Measurements from ENCODE around the gene COL5A1.

Gene COL5A1

GRCh38 chr9:134601764-134602163 is 39.8 kb upstream of the COL5A1 start:
- in situ Hi-C loops (cut with MboI; ENCODE audit: low sequenced_read_pairs), result no loop called here
- no peak for DNase-seq (ENCODE audit: low spot score in 2 of 2)
- no peaks in the 10 kb centered on the region; the same call in 1 of the 2 replicates for H3K9me3 ChIP-seq
- H3K4me1 ChIP-seq, result no peaks in the 10 kb centered on the region
- H3K27me3 ChIP-seq (ENCODE audit: low read depth), result no peaks in the 10 kb centered on the region
- no peaks in the 10 kb centered on the region for H3K36me3 ChIP-seq (replicated peaks)
- no peak overlapping the region for H3K4me3 ChIP-seq

- in situ Hi-C loops (cut with MboI; ENCODE audit: low sequenced_read_pairs), result no loop called here
- H3K4me3 ChIP-seq, result no peak overlapping the region
These were observed 38.8 kb upstream of the COL5A1 start for GRCh38 chr9:134602547-134603362.

GRCh38 chr9:134604834-134605233 is 36.8 kb upstream of the COL5A1 start:
- in situ Hi-C loops (cut with MboI; ENCODE audit: low sequenced_read_pairs), result no loop called here

More at GRCh38 chr9:134602547-134603362, 38.8 kb upstream of the COL5A1 start:
- Histone ChIP-seq H3K9me3 (no peaks in the 10 kb centered on the region; the same call in 1 of the 2 replicates), H3K36me3 (replicated peaks) (no peaks in the 10 kb centered on the region), H3K27me3 (ENCODE audit: low read depth) (no peaks in the 10 kb centered on the region), H3K4me1 (no peaks in the 10 kb centered on the region)
- no peak for DNase-seq (ENCODE audit: low spot score in 2 of 2)

GRCh38 chr9:134605351-134605965 is 36.1 kb upstream of the COL5A1 start:
- no peaks in the 10 kb centered on the region for H3K4me1 ChIP-seq
- no peak for DNase-seq (ENCODE audit: low spot score in 2 of 2)
- H3K36me3 ChIP-seq (replicated peaks), result no peaks in the 10 kb centered on the region
- no peaks in the 10 kb centered on the region for H3K9me3 ChIP-seq
- no peaks in the 10 kb centered on the region for H3K27me3 ChIP-seq (ENCODE audit: low read depth)
- in situ Hi-C loops (cut with MboI; ENCODE audit: low sequenced_read_pairs), result no loop called here
- no peak overlapping the region for H3K4me3 ChIP-seq

More at GRCh38 chr9:134604834-134605233, 36.8 kb upstream of the COL5A1 start:
- Histone ChIP-seq H3K9me3 (no peaks in the 10 kb centered on the region; the same call in 1 of the 2 replicates), H3K36me3 (replicated peaks) (no peaks in the 10 kb centered on the region), H3K27me3 (ENCODE audit: low read depth) (no peaks in the 10 kb centered on the region), H3K4me3 (no peak overlapping the region), H3K4me1 (no peaks in the 10 kb centered on the region)
- DNase-seq (ENCODE audit: low spot score in 2 of 2), result no peak

GRCh38 chr9:134605966-134606357 is 35.6 kb upstream of the COL5A1 start:
- Histone ChIP-seq H3K9me3 (no peaks in the 10 kb centered on the region), H3K4me1 (no peaks in the 10 kb centered on the region), H3K4me3 (no peak overlapping the region), H3K36me3 (replicated peaks) (no peaks in the 10 kb centered on the region), H3K27me3 (ENCODE audit: low read depth) (no peaks in the 10 kb centered on the region)
- in situ Hi-C loops (cut with MboI; ENCODE audit: low sequenced_read_pairs), result no loop called here
- DNase-seq (ENCODE audit: low spot score in 2 of 2), result no peak

GRCh38 chr9:134606951-134607731 is 34.5 kb upstream of the COL5A1 start:
- H3K9me3 ChIP-seq, result no peaks in the 10 kb centered on the region
- no peaks in the 10 kb centered on the region for H3K36me3 ChIP-seq (replicated peaks)
- in situ Hi-C loops (cut with MboI; ENCODE audit: low sequenced_read_pairs), result no loop called here
- DNase-seq (ENCODE audit: low spot score in 2 of 2), result no peak
- no peak overlapping the region for H3K4me3 ChIP-seq
- no peaks in the 10 kb centered on the region for H3K4me1 ChIP-seq
- no peaks in the 10 kb centered on the region for H3K27me3 ChIP-seq (ENCODE audit: low read depth)

- no peak for DNase-seq (ENCODE audit: low spot score in 2 of 2)
- in situ Hi-C loops (cut with MboI; ENCODE audit: low sequenced_read_pairs), result no loop called here
These were observed 33.6 kb upstream of the COL5A1 start for GRCh38 chr9:134607971-134608370.

GRCh38 chr9:134611046-134611445 is 30.6 kb upstream of the COL5A1 start:
- H3K9me3 ChIP-seq, result no peaks in the 10 kb centered on the region
- no peak overlapping the region for H3K4me3 ChIP-seq
- no peaks in the 10 kb centered on the region for H3K27me3 ChIP-seq (ENCODE audit: low read depth)
- no peaks in the 10 kb centered on the region for H3K36me3 ChIP-seq (replicated peaks)
- in situ Hi-C loops (cut with MboI; ENCODE audit: low sequenced_read_pairs), result no loop called here
- no peaks in the 10 kb centered on the region for H3K4me1 ChIP-seq
- DNase-seq (ENCODE audit: low spot score in 2 of 2), result no peak

More at GRCh38 chr9:134607971-134608370, 33.6 kb upstream of the COL5A1 start:
- no peaks in the 10 kb centered on the region for H3K36me3 ChIP-seq (replicated peaks)
- H3K4me1 ChIP-seq, result no peaks in the 10 kb centered on the region
- no peaks in the 10 kb centered on the region for H3K9me3 ChIP-seq
- H3K4me3 ChIP-seq, result no peak overlapping the region
- no peaks in the 10 kb centered on the region for H3K27me3 ChIP-seq (ENCODE audit: low read depth)

- in situ Hi-C loops (cut with MboI; ENCODE audit: low sequenced_read_pairs), result no loop called here
- no peak for DNase-seq (ENCODE audit: low spot score in 2 of 2)
- Histone ChIP-seq H3K4me1 (no peaks in the 10 kb centered on the region), H3K4me3 (no peak overlapping the region), H3K36me3 (replicated peaks) (no peaks in the 10 kb centered on the region), H3K27me3 (ENCODE audit: low read depth) (no peaks in the 10 kb centered on the region), H3K9me3 (no peaks in the 10 kb centered on the region; the same call in 1 of the 2 replicates)
These were observed 29.3 kb upstream of the COL5A1 start for GRCh38 chr9:134612309-134612708.

- in situ Hi-C loops (cut with MboI; ENCODE audit: low sequenced_read_pairs), result no loop called here
- no peak for DNase-seq (ENCODE audit: low spot score in 2 of 2)
- Histone ChIP-seq H3K4me3 (no peak overlapping the region), H3K4me1 (no peaks in the 10 kb centered on the region), H3K9me3 (no peaks in the 10 kb centered on the region; the same call in 1 of the 2 replicates), H3K36me3 (replicated peaks) (no peaks in the 10 kb centered on the region), H3K27me3 (ENCODE audit: low read depth) (no peaks in the 10 kb centered on the region)
These were observed 28.9 kb upstream of the COL5A1 start for GRCh38 chr9:134612715-134613114.

GRCh38 chr9:134614256-134614655 is 27.3 kb upstream of the COL5A1 start:
- no peak for DNase-seq (ENCODE audit: low spot score in 2 of 2)
- Histone ChIP-seq H3K9me3 (no peaks in the 10 kb centered on the region; the same call in 1 of the 2 replicates), H3K36me3 (replicated peaks) (no peaks in the 10 kb centered on the region), H3K4me1 (no peaks in the 10 kb centered on the region), H3K4me3 (no peak overlapping the region), H3K27me3 (ENCODE audit: low read depth) (no peaks in the 10 kb centered on the region)
- in situ Hi-C loops (cut with MboI; ENCODE audit: low sequenced_read_pairs), result no loop called here

GRCh38 chr9:134616341-134616740 is 25.3 kb upstream of the COL5A1 start:
- Histone ChIP-seq H3K4me1 (no peaks in the 10 kb centered on the region), H3K36me3 (replicated peaks) (no peaks in the 10 kb centered on the region), H3K27me3 (ENCODE audit: low read depth) (no peaks in the 10 kb centered on the region), H3K9me3 (no peaks in the 10 kb centered on the region; the same call in 1 of the 2 replicates), H3K4me3 (no peak overlapping the region)
- in situ Hi-C loops (cut with MboI; ENCODE audit: low sequenced_read_pairs), result no loop called here
- DNase-seq (ENCODE audit: low spot score in 2 of 2), result no peak

GRCh38 chr9:134617246-134617645 is 24.4 kb upstream of the COL5A1 start:
- no peak overlapping the region for H3K4me3 ChIP-seq
- no peaks in the 10 kb centered on the region; the same call in 1 of the 2 replicates for H3K9me3 ChIP-seq
- no peaks in the 10 kb centered on the region for H3K4me1 ChIP-seq
- H3K27me3 ChIP-seq (ENCODE audit: low read depth), result no peaks in the 10 kb centered on the region
- in situ Hi-C loops (cut with MboI; ENCODE audit: low sequenced_read_pairs), result no loop called here
- DNase-seq (ENCODE audit: low spot score in 2 of 2), result no peak
- H3K36me3 ChIP-seq (replicated peaks), result no peaks in the 10 kb centered on the region

- no peak overlapping the region for H3K4me3 ChIP-seq
- H3K27me3 ChIP-seq (ENCODE audit: low read depth), result no peaks in the 10 kb centered on the region
- in situ Hi-C loops (cut with MboI; ENCODE audit: low sequenced_read_pairs), result no loop called here
- no peaks in the 10 kb centered on the region for H3K36me3 ChIP-seq (replicated peaks)
- no peaks in the 10 kb centered on the region; the same call in 1 of the 2 replicates for H3K9me3 ChIP-seq
- no peak for DNase-seq (ENCODE audit: low spot score in 2 of 2)
- H3K4me1 ChIP-seq, result no peaks in the 10 kb centered on the region
These were observed 23.8 kb upstream of the COL5A1 start for GRCh38 chr9:134617836-134618162.

Data from HAP-1 (cell line).